Dedifferentiated amniotic fluid mesenchymal stem cell (primary cell): ENCODE data around the gene ADM2.

Experiments
- DNase-seq: peaks from one replicate; pipeline ENCODE4 v3.0.0-alpha.2; 2016; ENCODE audit errors: extremely low spot score

Gene ADM2

GRCh38 chr22:50467773-50468440 lies 13.4 kb upstream of the ADM2 start:
- DNase-seq: no peak

GRCh38 chr22:50468626-50469025 lies 12.7 kb upstream of the ADM2 start:
- DNase-seq: no peak

- DNase-seq: no peak
These were observed 11.7 kb upstream of the ADM2 start for GRCh38 chr22:50469377-50470305.

GRCh38 chr22:50470491-50470890 lies 10.9 kb upstream of the ADM2 start:
- no peak for DNase-seq

DNA sequence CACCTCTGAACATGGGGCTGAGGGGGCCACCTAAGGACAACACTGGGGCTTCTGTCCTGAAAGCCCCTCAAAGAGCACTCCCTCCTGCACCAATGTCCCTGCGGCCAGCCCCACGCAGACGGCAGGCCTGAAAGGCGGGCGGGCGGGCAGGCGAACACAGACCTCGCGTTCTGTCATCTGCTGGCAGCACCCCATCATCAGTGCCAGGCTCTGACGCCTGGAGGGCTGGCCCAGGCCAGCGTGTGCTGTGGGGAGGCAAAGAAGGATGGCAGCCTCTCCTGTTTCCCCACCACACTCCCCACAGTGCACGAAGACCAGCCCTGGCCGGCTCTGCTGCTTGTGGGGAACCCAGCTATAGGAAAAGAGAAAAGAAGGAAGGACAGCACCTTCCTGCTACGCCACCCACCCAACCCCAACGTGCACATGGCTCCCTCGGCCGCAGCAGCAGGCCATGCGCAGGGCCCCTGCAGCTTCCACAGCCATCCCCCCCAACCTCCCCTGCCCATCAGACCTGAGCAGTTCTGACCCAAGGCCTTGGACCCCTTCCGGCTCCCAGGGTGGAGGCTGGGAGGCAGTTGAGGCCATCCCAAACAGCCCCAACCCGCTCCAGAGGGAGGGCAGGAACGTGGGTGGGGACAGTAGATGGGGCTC lies 10.0 kb upstream of the ADM2 start:
- DNase-seq: no peak

DNA sequence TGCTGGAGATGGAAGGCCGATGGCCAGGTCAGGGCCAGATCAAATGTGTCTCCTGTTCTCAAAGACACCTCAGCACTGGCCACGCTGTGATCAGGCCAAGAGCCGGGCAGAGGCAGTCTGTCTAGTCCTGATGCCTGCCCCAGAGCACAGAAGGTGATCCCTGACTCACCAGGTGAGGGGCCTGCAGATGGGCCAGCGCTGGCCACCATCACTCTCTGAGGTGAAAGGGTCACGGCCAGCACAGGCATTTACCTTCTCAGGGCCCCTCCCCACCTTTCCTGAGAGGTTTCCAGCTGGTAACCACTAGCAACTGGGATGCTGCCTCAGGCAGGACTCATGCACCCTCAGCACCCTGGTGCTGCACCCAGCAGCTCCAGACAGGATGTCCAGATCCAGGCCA lies 9.4 kb upstream of the ADM2 start:
- DNase-seq: no peak

- no peak for DNase-seq
These were observed 8.3 kb upstream of the ADM2 start for GRCh38 chr22:50473088-50473487.

DNA sequence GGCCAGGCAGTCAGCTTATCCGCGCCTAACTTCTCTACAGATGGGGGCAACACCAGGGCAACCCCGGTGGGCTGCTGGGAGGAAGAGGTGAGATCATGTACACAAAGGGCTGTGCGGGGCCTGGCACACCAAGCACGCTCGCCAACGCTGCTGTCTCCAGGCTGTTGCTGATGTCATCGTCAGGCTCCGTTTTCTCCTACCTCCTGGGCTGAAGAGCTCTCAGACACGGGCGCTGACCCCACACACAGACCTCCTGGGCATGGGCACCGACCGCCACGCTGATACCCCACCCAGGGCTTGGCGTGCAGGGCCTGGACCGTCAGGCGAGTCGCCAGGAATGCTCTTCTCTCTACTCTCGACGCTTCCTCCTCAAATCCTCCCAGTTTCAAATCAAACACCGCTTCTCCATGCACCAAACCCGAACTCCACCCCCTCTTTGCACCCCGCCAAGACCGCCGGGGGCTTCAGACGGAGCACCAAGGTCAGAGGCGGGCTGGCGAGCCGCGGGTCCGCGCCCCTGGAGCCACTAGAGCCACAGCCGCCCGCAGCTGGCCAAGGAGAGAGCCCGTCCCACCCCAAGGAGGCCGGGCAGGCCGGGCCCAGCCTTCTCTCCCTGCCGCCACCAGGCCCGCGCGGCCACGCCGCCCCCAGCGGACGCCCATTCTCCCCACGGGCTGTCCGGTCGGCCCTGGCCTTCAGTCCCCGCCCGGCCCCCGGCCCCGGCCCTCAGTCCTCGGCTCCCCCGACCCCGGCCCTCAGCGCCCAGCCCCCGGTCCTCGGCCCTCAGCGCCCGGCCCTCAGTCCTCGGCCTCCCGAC lies 7.3 kb upstream of the ADM2 start:
- DNase-seq: peak; percentile 17

DNA sequence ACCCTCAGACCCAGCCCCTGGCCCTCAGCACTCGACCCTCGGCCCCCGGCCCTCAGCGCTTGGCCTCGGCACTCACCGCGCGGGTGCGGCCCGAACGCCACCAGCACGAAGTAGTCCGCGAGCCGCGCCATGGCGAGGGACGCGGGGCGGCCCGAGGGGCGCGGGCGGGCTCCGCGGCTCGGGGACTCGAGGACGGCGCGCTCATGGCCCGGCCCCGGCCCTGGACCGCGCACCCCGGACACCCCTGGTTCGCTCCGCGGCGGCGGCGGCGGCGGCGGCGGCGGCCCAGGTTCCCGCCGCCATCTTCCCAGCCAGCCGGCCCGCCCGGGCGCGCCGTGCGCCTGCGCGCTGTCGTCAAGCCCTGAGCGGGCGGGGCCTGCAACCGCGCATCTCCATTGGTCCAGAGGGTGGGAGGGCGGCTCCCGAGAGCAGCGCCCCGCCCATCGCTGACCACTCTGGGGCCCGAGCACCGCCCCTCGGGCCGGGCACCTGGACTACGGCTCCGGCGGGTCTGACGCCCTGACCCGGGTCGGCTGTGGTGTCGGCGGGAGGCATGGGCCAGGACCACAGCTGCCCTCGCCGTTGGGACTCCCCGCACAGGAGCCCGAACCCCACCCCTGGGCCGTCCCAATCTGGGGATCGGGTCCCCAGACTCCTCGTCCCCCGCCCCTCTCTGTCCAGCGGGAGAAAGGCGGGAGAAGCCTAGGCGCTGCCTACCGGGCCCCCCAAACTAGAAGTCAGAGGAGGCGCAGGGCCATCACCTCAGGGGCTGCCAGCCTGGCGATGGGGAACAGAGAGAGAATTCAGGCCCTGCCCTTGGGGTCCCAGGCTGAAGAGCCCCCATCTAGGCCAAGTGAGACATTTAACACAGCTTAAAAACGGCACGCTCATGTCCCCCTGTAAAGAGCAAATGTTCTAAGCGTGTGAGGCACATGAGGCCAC lies 6.4 kb upstream of the ADM2 start, which contains the start of gene SBF1:
SBF1 (minus strand) TSS at position 326 of the 942 bp plus-strand sequence; CDS start at position 131, 195 bp downstream.
- peak; percentile 80 for DNase-seq

DNA sequence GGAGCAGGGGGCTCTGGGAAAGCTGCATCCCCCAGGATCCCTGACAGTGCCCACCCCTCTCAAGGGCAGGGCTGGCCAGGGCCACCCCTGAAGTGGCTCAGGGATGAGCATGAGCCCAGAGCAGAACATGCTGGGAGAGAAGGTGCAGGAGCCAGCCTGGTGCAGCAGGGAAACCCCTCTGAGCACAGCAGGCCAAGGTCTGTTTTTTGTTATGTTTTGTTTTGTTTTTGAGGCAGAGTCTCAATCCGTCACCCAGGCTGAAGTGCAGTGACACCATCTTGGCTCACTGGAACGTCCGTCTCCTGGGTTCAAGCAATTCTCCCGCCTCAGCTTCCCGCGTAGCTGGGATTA lies 5.7 kb upstream of the ADM2 start:
- DNase-seq: no peak

DNA sequence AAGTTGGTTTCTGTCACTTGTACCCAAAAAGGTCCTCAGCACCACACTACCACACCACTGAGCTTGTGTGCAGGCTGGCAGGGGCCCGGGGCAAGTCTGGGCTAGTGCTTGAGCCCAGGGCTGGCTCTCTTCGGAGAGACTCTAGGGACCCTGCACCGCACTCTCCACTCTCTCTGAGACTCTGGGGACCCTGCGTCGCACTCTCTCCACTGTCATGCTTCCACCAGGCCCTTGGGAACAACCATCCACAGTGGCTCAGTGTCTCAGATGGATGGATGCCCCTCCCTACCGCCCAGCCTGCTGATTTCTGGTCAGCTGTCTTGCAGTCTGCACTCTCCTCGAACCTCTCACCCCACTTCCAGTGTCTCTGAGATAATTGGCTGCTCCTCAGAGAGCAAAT lies 4.5 kb upstream of the ADM2 start:
- no peak for DNase-seq

- DNase-seq: no peak
These were observed 3.4 kb upstream of the ADM2 start for GRCh38 chr22:50477923-50478322.

GRCh38 chr22:50479721-50480120 lies 1.6 kb upstream of the ADM2 start:
- DNase-seq: no peak

DNA sequence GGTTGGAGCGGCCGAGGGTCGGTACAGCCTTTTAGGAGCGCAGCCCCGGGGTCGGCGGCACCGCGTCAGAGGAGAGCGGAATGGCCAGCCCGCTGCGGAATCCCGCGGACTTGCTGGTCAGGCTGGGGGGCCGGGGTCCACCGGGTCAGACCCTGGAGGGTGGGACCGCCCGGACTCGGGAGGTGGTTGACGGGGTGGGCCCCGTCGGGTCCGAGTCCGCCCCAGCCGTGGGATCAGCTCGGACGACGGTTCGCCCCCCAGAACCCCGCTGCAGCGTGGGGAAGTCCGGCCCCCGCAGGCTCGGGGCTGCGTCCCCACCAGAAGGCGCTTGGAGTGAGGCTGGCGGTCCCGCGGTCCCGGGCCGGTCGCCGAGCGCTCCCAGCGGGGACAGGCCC lies 301 bp upstream of the ADM2 start:
- DNase-seq: no peak

GRCh38 chr22:50482107-50483074 lies 1.0 kb downstream of the ADM2 start:
- no peak for DNase-seq

DNA sequence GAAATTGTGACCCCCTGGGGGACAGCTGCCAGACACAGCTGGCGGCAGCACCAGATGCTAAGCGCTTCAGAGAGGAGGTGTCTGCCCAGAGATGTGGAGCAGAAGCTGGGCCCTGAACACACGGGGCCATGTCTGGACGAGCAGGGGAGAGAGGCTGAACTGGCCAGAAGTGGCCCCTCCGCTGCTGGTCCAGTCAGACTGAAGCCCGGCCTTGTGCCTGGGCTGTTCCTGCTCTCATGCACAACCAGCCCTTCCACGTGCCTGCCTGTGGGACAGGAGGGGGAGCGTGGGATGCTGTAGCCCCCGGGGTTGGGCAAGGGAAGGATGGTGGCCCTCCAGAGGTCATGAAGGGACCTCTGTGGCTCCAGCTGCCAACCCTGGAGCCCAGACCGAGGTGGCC lies 1.8 kb downstream of the ADM2 start:
- DNase-seq: no peak

- no peak for DNase-seq
These were observed 2.2 kb downstream of the ADM2 start for GRCh38 chr22:50483556-50483955.

- no peak for DNase-seq
These were observed 2.9 kb downstream of the ADM2 start for GRCh38 chr22:50483977-50484853.
